GM12878 (cell line): ENCODE results near the gene PVRIG. TPM values are rescaled to one million over a fixed set of nuclear protein-coding genes. Genes with fewer than 3 reads are reported as not detected.
"Not testable (repeated sequence)": the region's sequence is repeated elsewhere in the genome, so short reads cannot be mapped to it uniquely, and the experiment has no call there.

Experiments
- ATAC-seq: fragments of 200-7000 bp; cut with Tn5 transposase; 3 replicates; pipeline ENCODE4 v1.9.1; 2020; ENCODE audit warnings: mild to moderate bottlenecking, moderate library complexity
- BruUV-seq: library from RNA; stranded (reverse); fragments of 400-500 nt; replicated peaks from 2 replicates; lab custom pipeline; 2021; lab: Mats Ljungman, UMichigan
- CTCF ChIA-PET: fragments of 300-600 bp; sonication (Branson Sonifier 250); formaldehyde crosslinking; extraction: SDS; loops from one replicate; lab custom pipeline; 2021; ENCODE audit warnings: inconsistent platforms; lab: Yijun Ruan, JAX
- POLR2A ChIA-PET: fragments of 350-600 bp; formaldehyde crosslinking; extraction: SDS; loops from one replicate; lab custom pipeline; 2021; ENCODE audit warnings: inconsistent platforms; lab: Charles Lee
- RAD21 ChIA-PET: fragments of 300-600 bp; sonication (Branson Sonifier 250); formaldehyde crosslinking; loops from one replicate; lab custom pipeline; 2023; ENCODE audit warnings: antibody characterized with exemption; ENCODE audit not compliant: unreplicated experiment; lab: Charles Lee
- SMC1A ChIA-PET: fragments of 300-600 bp; sonication (Branson Sonifier 250); formaldehyde crosslinking; loops from one replicate; lab custom pipeline; 2023; ENCODE audit not compliant: unreplicated experiment, uncharacterized antibody; lab: Charles Lee
- DNase-seq: peaks from one replicate; pipeline ENCODE4 v3.0.0-alpha.2; 2011; ENCODE audit warnings: low read depth, low spot score
- FAIRE-seq: peaks from 3 replicates; lab custom pipeline; 2011; peaks lifted over from hg19 to GRCh38; lab: Jason Lieb, UNC
- H2AFZ ChIP-seq: 2 replicates; pipeline ENCODE4 v1.6.0; 2011; ENCODE audit warnings: low read depth, low read length, control low read depth; ENCODE audit not compliant: control insufficient read depth
- H3K27ac ChIP-seq: 2 replicates; pipeline ENCODE4 v1.5.1; 2011; ENCODE audit warnings: control low read depth; ENCODE audit not compliant: control insufficient read depth, insufficient read depth
- H3K27me3 ChIP-seq, 2 experiments: replicated peaks in 1 of 2; 2 replicates each; pipeline versions ENCODE4 v1.6.0 to v1.6.1; 2011; ENCODE audit warnings: low read length in 1 of 2; ENCODE audit not compliant: control insufficient read depth in 2 of 2, insufficient read depth in 2 of 2
- H3K36me3 ChIP-seq, 2 experiments: 2 replicates each; pipeline ENCODE4 v1.5.1; 2011; ENCODE audit warnings: low read length in 1 of 2; ENCODE audit not compliant: control insufficient read depth in 2 of 2, insufficient read depth in 2 of 2
- H3K4me1 ChIP-seq: 2 replicates; pipeline ENCODE4 v1.6.1; 2011; ENCODE audit warnings: mild to moderate bottlenecking, low read length, moderate library complexity, mixed read lengths; ENCODE audit not compliant: control insufficient read depth, insufficient read depth
- H3K4me2 ChIP-seq: 2 replicates; pipeline ENCODE4 v1.6.0; 2011; ENCODE audit warnings: control low read depth; ENCODE audit not compliant: control insufficient read depth, insufficient read depth
- H3K4me3 ChIP-seq: fragments of 200-600 bp; sonication (generic); 2 replicates; pipeline ENCODE4 v1.5.1; 2016
- H3K79me2 ChIP-seq: 2 replicates; pipeline ENCODE4 v1.6.0; 2011; ENCODE audit warnings: low read length; ENCODE audit not compliant: control insufficient read depth, insufficient read depth
- H3K9ac ChIP-seq: 2 replicates; pipeline ENCODE4 v1.8.0; 2011; ENCODE audit warnings: low read length, control low read depth, mixed read lengths; ENCODE audit not compliant: control insufficient read depth, insufficient read depth
- H3K9me3 ChIP-seq: replicated peaks from 3 replicates; pipeline ENCODE4 v1.5.1; 2011; ENCODE audit warnings: mild to moderate bottlenecking, low read length; ENCODE audit not compliant: control insufficient read depth, insufficient read depth
- H4K20me1 ChIP-seq: 2 replicates; pipeline ENCODE4 v1.6.0; 2011; ENCODE audit not compliant: control insufficient read depth, insufficient read depth
- ATF7 ChIP-seq: fragments of 450-650 bp; IDR thresholded peaks from 2 replicates; pipeline ENCODE4 v1.6.1; 2016; ENCODE audit warnings: low read depth, mild to moderate bottlenecking
- CREM ChIP-seq: IDR thresholded peaks from 2 replicates; pipeline ENCODE4 v1.6.1; 2014; ENCODE audit warnings: antibody characterized with exemption, low read depth
- EED ChIP-seq: sonication (generic); IDR thresholded peaks from 2 replicates; pipeline ENCODE4 v1.6.1; 2016; ENCODE audit warnings: antibody characterized with exemption, low read depth
- HDAC2 ChIP-seq: fragments of 200-600 bp; sonication (generic); IDR thresholded peaks from 2 replicates; pipeline ENCODE4 v1.6.1; 2017
- NFIC ChIP-seq: IDR thresholded peaks from 2 replicates; pipeline ENCODE4 v1.6.1; 2012; ENCODE audit warnings: low read depth, mild to moderate bottlenecking, inconsistent platforms, low read length, moderate library complexity
- POU2F2 ChIP-seq: IDR thresholded peaks from 3 replicates; pipeline ENCODE4 v1.6.1; 2011; ENCODE audit warnings: low read depth, mild to moderate bottlenecking, low read length, borderline replicate concordance
- RAD21 ChIP-seq: IDR thresholded peaks from 2 replicates; pipeline ENCODE4 v1.6.1; 2011; ENCODE audit warnings: mild to moderate bottlenecking, low read depth, low read length, moderate library complexity; ENCODE audit not compliant: insufficient read depth
- RBBP5 ChIP-seq: fragments of 200-600 bp; sonication (generic); conservative IDR thresholded peaks from 2 replicates; pipeline ENCODE4 v1.6.1; 2016
- SMC3 ChIP-seq: IDR thresholded peaks from 2 replicates; pipeline ENCODE4 v1.6.1; 2011; ENCODE audit warnings: low read length, improper control_type of control experiment, borderline replicate concordance
- WGBS: methylation state at CpG from one replicate; pipeline ENCODE4 v1.1.6; 2016; ENCODE audit warnings: low lambda C conversion rate; ENCODE audit not compliant: insufficient replicate concordance, insufficient coverage; ENCODE audit errors: missing lambda C conversion rate; 5-methylcytosine and 5-hydroxymethylcytosine counted together
- in situ Hi-C: fragments of 300-500 bp; cut with MboI; formaldehyde crosslinking; loops from 9 replicates; pipeline ENCODE4 v1.14.3; 2018; ENCODE audit warnings: mixed read lengths
- intact Hi-C: fragments of 100-400 bp; cut with micrococcal nuclease; formaldehyde crosslinking; loops from one replicate; pipeline ENCODE4 v1.14.2; 2022; ENCODE audit not compliant: unreplicated experiment
- polyA plus RNA-seq, 11 experiments: library from polyadenylated mRNA; depleted of rRNA in 4 of 11; unstranded in 6 of 11; stranded (reverse) in 5 of 11; fragments of >200 nt; fragmentation: Nextera tagmentation in 4 of 11; fragmentation: Illumina TruSeq in 1 of 11; extraction: Ambion mirVana in 4 of 11; extraction: Trizol in 1 of 11; gene quantifications; 1 replicate in 1 of 11; 2 replicates in 10 of 11; pipeline versions ENCODE4 v1.2.1 to v1.2.3, GENCODE V29; 2011 to 2016; ENCODE audit warnings: inconsistent platforms in 2 of 11, missing spikeins in 2 of 11, low read depth in 1 of 11
- total RNA-seq, 4 experiments: library from RNA; depleted of rRNA in 3 of 4; stranded (reverse); fragments of >200 nt in 3 of 4; fragmentation: Illumina TruSeq in 1 of 4; extraction: Trizol in 1 of 4; gene quantifications; 2 replicates each; pipeline versions ENCODE4 v1.2.1 to v1.2.3, GENCODE V29; 2013 to 2021
- TF ChIP-seq, protein P1 (sequence below), 3 experiments: IDR thresholded peaks in 2 of 3; conservative IDR thresholded peaks in 1 of 3; 2 replicates each; pipeline ENCODE4 v1.5.1; 2011; ENCODE audit warnings: low read depth in 3 of 3, low read length in 3 of 3, mild to moderate bottlenecking in 3 of 3, control low read depth in 2 of 3, moderate library complexity in 2 of 3, inconsistent platforms in 1 of 3, mixed read lengths in 1 of 3; ENCODE audit not compliant: control insufficient read depth in 2 of 3, insufficient read depth in 1 of 3; ENCODE audit errors: extremely low read depth in 1 of 3

The PVRIG gene
- total and polyA plus RNA-seq, 10 of the 15 experiments (the other 5 are each of a cell fraction or from before 2014, with no cell fraction given) = 1.3 to 44.0 (median 17.9) TPM

DNA sequence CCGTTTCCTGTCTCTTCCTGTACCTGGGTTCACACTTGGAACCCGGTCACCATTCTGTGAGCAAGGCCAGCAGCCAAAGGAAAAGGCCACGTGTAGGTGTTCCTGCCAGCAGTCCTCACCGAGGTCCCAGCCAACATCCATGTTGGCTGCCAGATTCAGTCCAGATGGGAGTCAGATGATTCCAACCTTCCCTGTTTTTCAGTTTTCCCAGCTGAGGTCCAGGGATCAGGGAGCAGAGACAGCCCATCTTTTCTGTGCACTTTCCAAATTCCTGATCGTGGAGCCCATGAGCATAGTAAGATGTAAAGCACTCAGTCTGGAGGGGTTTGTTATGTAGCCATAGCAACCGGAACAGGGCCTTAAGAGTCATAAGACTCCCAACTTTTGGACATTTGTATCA, 3.9 kb upstream of the PVRIG start (continued):
- TF ChIP-seq ATF7 = no peak
- no peak for TF ChIP-seq RBBP5
- no peak for TF ChIP-seq POU2F2
- no peak for TF ChIP-seq HDAC2

DNA sequence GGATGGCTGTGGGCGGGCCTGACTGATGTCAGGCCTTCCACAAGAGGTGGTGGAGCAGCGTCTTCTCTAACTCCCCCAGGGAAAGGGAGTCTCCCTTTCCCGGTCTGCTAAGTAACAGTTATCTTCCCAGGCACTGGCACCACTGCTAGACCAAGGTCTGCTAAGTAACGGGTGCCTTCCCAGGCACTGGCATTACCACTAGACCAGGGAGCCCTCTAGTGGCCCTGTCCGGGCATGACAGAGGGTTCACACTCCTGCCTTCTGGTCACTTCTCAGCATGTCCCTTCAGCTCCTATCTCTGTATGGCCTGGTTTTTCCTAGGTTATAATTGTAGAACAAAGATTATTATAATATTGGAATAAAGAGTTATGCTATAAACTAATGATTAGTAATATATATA, 1.8 kb upstream of the PVRIG start:
- peaks cover 44% of the 10 kb centered on the region for H3K79me2 ChIP-seq
- H3K4me3 ChIP-seq, H3K27me3 ChIP-seq, FAIRE-seq, H3K36me3 ChIP-seq, H3K4me2 ChIP-seq, in situ Hi-C loops, H2AFZ ChIP-seq, H3K9ac ChIP-seq, DNase-seq, BruUV-seq, H4K20me1 ChIP-seq, H3K9me3 ChIP-seq, ATAC-seq: not testable (repeated sequence)
- TF ChIP-seq NFIC (0 out of 2 replicates have a peak, but pooled peaks have one; percentile 34), RAD21 (peak; percentile 24; the same call in 1 of the 2 replicates), CREM (0 out of 2 replicates have a peak, but pooled peaks have one; percentile 8), EED (peak; percentile 53), SMC3 (peak; percentile 2; the same call in 1 of the 2 replicates)
- TF ChIP-seq, protein P1, sequence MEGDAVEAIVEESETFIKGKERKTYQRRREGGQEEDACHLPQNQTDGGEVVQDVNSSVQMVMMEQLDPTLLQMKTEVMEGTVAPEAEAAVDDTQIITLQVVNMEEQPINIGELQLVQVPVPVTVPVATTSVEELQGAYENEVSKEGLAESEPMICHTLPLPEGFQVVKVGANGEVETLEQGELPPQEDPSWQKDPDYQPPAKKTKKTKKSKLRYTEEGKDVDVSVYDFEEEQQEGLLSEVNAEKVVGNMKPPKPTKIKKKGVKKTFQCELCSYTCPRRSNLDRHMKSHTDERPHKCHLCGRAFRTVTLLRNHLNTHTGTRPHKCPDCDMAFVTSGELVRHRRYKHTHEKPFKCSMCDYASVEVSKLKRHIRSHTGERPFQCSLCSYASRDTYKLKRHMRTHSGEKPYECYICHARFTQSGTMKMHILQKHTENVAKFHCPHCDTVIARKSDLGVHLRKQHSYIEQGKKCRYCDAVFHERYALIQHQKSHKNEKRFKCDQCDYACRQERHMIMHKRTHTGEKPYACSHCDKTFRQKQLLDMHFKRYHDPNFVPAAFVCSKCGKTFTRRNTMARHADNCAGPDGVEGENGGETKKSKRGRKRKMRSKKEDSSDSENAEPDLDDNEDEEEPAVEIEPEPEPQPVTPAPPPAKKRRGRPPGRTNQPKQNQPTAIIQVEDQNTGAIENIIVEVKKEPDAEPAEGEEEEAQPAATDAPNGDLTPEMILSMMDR (IDR thresholded peaks at IDR 0.05 in 2 of 3, conservative IDR thresholded peaks at IDR 0.05 in 1 of 3; ENCODE audit: control insufficient read depth in 2 of 3, extremely low read depth in 1 of 3, insufficient read depth in 1 of 3, low read depth in 3 of 3, low read length in 3 of 3) = peak; percentile 21 to 41 (median 33); a peak in 4 of 6 replicates
- ChIA-PET RAD21 (interaction anchor here (0.6 to 5.8 kb wide), 11 partner anchors 8 to 150 kb away, joined by 3 to 49 read pairs (median 6); partner anchors contain the start of genes GAL3ST4 and LAMTOR4), CTCF (interaction anchor here (0.7 to 8.3 kb wide), 18 partner anchors 9 to 190 kb away, joined by 3 to 113 read pairs (median 6); partner anchors contain the start of genes GPC2, LAMTOR4 and STAG3), POLR2A (interaction anchor here (0.6 to 4.6 kb wide), 12 partner anchors 7 to 189 kb away, joined by 3 to 25 read pairs (median 5); partner anchors contain the start of genes AP4M1 and MCM7), SMC1A (interaction anchor here (0.6 to 14.7 kb wide), 13 partner anchors 8 to 190 kb away, joined by 3 to 140 read pairs (median 6); partner anchors contain the start of genes AP4M1, LAMTOR4 and MCM7)
- H3K4me1 ChIP-seq = peaks cover 68% of the 10 kb centered on the region
- H3K27ac ChIP-seq = peak overlapping the region; percentile 99
- intact Hi-C loops = loop anchor here (2.0 to 5.0 kb wide), 3 partner anchors 27 to 71 kb away; partner anchors contain the start of genes GPC2, LAMTOR4 and STAG3
- WGBS = 0% methylated on average over 1 of the region's 5 CpGs
